ENCODE data around the gene SLC30A5. TPM values are rescaled to one million over a fixed set of nuclear protein-coding genes. Genes with fewer than 3 reads are reported as not detected.

SLC30A5 gene
- total RNA-seq, 1 experiment from 2014 or later, result 85.6 TPM

DNA sequence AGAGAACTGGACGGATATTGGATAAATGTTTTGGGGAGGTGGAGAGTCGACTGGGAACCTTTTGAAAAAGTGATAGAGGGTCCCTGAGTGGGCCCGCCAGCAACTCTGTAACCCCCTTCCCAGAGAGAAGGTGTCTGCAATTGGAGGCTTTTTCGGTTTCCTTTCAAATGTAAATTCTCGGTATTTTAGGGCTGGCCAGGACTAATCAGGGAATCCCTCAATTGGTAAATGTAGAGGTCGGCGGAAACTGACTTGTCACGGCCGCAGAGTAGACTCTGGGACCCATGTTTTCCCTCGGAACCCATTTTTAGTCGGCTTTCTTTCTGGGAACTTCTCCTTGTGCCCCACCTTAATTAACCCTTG lies 73.7 kb downstream of the SLC30A5 start:
- DNase-seq (ENCODE audit: low read depth), result no peak

DNA sequence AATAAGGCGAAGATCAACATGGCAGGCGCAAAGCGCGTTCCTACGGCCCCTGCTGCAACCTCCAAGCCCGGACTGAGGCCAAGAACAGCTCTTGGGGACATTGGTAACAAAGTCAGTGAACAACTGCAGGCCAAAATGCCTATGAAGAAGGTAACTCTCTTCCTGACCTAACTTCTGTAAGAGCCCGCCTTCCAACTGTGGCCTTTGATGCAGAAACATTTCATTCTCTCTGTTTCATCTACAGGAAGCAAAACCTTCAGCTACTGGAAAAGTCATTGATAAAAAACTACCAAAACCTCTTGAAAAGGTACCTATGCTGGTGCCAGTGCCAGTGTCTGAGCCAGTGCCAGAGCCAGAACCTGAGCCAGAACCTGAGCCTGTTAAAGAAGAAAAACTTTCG lies 74.1 kb downstream of the SLC30A5 start:
- DNase-seq (ENCODE audit: low read depth), result no peak

DNA sequence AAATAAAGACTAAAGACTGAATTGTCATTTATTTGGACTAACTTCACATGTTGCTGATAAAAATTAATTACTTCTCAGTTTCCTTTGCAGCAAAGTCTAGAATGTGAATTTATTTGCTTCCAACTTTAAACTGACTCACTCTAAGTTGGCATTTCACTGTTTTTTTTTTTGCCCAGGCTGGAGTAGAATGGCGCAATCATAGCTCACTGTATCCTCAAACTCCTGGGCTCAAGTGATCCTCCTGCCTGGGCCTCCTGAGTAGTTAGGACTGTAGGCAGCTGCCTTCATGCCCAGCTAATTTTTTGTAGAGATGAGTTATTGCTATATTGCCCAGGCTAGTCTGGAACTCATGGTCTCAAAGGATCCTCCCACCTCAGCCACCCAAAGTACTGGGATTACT lies 76.7 kb downstream of the SLC30A5 start:
- no peak for DNase-seq (ENCODE audit: low read depth)

DNA sequence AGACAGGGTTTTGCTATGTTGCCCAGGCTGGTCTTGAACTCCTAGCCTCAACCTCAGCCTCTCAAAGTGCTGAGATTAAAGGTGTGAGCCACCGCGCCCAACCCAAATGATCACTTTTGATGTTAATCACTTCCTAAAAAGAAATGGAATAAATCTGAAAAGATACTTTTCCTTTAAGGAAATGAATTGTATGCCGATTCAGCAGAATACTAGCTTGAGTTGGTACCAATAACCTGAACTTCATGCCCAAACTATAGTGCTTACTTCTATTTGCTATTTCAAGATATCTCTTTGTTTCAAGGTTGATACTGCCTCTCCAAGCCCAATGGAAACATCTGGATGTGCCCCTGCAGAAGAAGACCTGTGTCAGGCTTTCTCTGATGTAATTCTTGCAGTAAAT lies 77.2 kb downstream of the SLC30A5 start:
- no peak for DNase-seq (ENCODE audit: low read depth)

Other genes with a start within 250 kb of the SLC30A5 start
- 320 and 352 TPM in 2 replicates for gene CCNB1, start 73.1 kb downstream of the SLC30A5 start, total RNA-seq (2014; rRNA removed; shearing (Covaris generic))
- gene CENPH, start 95.6 kb downstream of the SLC30A5 start, total RNA-seq (2014; rRNA removed; shearing (Covaris generic)), result 36.2 and 46.0 TPM in 2 replicates
- gene CDK7, start 140.9 kb downstream of the SLC30A5 start, total RNA-seq (2014; rRNA removed; shearing (Covaris generic)), result 37.3 and 50.9 TPM in 2 replicates
- gene CCDC125, start 238.8 kb downstream of the SLC30A5 start, total RNA-seq (2014; rRNA removed; shearing (Covaris generic)), result 5.1 and 7.6 TPM in 2 replicates

Measured in M059J (cell line).